Caco-2 (cell line): Measurements from ENCODE around the gene DHRS9. TPM values are rescaled to one million over a fixed set of nuclear protein-coding genes. Genes with fewer than 3 reads are reported as not detected.

Source experiments
- BruUV-seq: library from RNA; stranded (reverse); fragments of 400-500 nt; replicated peaks from 2 replicates; lab custom pipeline; 2021; lab: Mats Ljungman, UMichigan
- CTCF ChIA-PET: fragments of 300-600 bp; sonication (Branson Sonifier 250); formaldehyde crosslinking; loops from one replicate; lab custom pipeline; 2022; ENCODE audit warnings: antibody characterized with exemption; lab: Charles Lee
- POLR2A ChIA-PET: fragments of 300-600 bp; sonication (Branson Sonifier 250); formaldehyde crosslinking; loops from one replicate; lab custom pipeline; 2022; ENCODE audit warnings: antibody characterized with exemption; lab: Charles Lee
- DNase-seq, 2 experiments: peaks; one replicate each; pipeline versions ENCODE4 v3.0.0 to v3.0.0-alpha.2; 2020 to 2022
- H3K27me3 ChIP-seq: replicated peaks from 2 replicates; pipeline ENCODE4 v1.6.0; 2011; ENCODE audit warnings: low read length; ENCODE audit not compliant: control insufficient read depth, insufficient read depth
- H3K36me3 ChIP-seq: 2 replicates; pipeline ENCODE4 v1.5.1; 2011; ENCODE audit warnings: low read length; ENCODE audit not compliant: control insufficient read depth, insufficient read depth
- H3K4me1 ChIP-seq: fragments of 250-450 bp; sonication (Bioruptor Pico); 2 replicates; pipeline ENCODE4 v1.5.1; 2020; ENCODE audit warnings: mild to moderate bottlenecking
- H3K4me3 ChIP-seq: 2 replicates; pipeline ENCODE4 v1.5.1; 2011; ENCODE audit warnings: low read depth, mild to moderate bottlenecking, control low read depth, low read length
- H3K9me3 ChIP-seq: fragments of 250-450 bp; sonication (Bioruptor Pico); 2 replicates; pipeline ENCODE4 v1.5.1; 2020; ENCODE audit warnings: mild to moderate bottlenecking, moderate library complexity
- H3K27ac Mint-ChIP-seq: one replicate; pipeline ENCODE4 v1.8.0; 2022; ENCODE audit warnings: mixed read lengths; ENCODE audit not compliant: unreplicated experiment
- H3K27me3 Mint-ChIP-seq: one replicate; pipeline ENCODE4 v1.8.0; 2022; ENCODE audit warnings: mixed read lengths; ENCODE audit not compliant: insufficient read depth, unreplicated experiment
- H3K36me3 Mint-ChIP-seq: one replicate; pipeline ENCODE4 v1.8.0; 2022; ENCODE audit warnings: mild to moderate bottlenecking, mixed read lengths; ENCODE audit not compliant: insufficient read depth, unreplicated experiment
- H3K4me1 Mint-ChIP-seq: one replicate; pipeline ENCODE4 v1.8.0; 2022; ENCODE audit warnings: low read depth, mixed read lengths; ENCODE audit not compliant: unreplicated experiment
- H3K4me3 Mint-ChIP-seq: one replicate; pipeline ENCODE4 v1.8.0; 2022; ENCODE audit warnings: mild to moderate bottlenecking, moderate library complexity, mixed read lengths; ENCODE audit not compliant: unreplicated experiment
- H3K9me3 Mint-ChIP-seq: one replicate; pipeline ENCODE4 v1.8.0; 2022; ENCODE audit warnings: mixed read lengths; ENCODE audit not compliant: unreplicated experiment
- CTCF ChIP-seq, 2 experiments: fragments of 200-600 bp in 1 of 2; IDR thresholded peaks; 1 replicate in 1 of 2; 2 replicates in 1 of 2; pipeline versions ENCODE4 v1.5.1 to v1.8.0; 2011 to 2022; ENCODE audit warnings: antibody characterized with exemption in 1 of 2, control low read depth in 1 of 2, inconsistent platforms in 1 of 2, low read depth in 1 of 2, low read length in 1 of 2, mild to moderate bottlenecking in 1 of 2, moderate library complexity in 1 of 2; ENCODE audit not compliant: insufficient read depth in 1 of 2, severe bottlenecking in 1 of 2, unreplicated experiment in 1 of 2
- intact Hi-C: fragments of 100-400 bp; cut with micrococcal nuclease; formaldehyde crosslinking; loops from one replicate; pipeline ENCODE4 v1.10.0; 2022; ENCODE audit not compliant: unreplicated experiment
- total RNA-seq: library from RNA; stranded (reverse); gene quantifications from 2 replicates; pipeline ENCODE4 v1.2.3, GENCODE V29; 2022

Gene DHRS9
- total RNA-seq, 1 experiment from 2014 or later, result not detected

DNA sequence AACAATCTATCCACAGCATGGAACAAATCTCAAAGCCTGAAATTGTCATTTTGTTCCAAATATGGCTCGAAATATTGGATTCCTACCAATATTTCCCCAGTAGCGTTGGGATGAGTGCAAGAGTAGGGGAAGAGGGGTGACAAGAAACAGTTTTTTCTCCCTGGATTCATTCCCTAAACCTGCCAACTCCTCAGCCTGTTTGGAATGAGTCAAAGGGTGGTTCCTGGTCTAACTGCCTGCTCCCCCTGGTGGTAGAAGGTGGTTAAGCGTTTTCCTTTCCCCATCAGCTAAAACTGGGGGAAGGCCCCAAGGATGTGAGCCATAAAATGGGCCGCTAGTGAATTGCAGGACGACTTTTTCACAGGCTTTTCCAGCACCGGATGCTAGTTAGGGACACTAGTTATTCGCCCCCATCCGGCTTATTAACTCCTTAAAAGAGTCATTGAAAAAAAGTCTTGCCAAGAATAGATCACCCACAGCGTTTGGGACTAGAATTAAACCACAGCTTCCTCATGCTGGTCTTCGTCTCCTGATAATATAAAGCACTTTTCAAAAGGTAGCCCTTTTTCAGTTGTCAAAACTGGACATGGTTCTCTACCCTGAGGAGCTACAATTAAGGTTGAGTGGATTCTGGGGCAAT lies 72.5 kb downstream of the DHRS9 start:
- H3K9me3 Mint-ChIP-seq, result no peaks in the 10 kb centered on the region
- no peaks in the 10 kb centered on the region for H3K27me3 Mint-ChIP-seq
- Histone ChIP-seq H3K27me3 (no peaks in the 10 kb centered on the region), H3K9me3 (no peaks in the 10 kb centered on the region), H3K4me3 (no peak overlapping the region), H3K36me3 (peaks cover 1% of the 10 kb centered on the region), H3K4me1 (no peaks in the 10 kb centered on the region)
- no TSS peak for BruUV-seq
- POLR2A ChIA-PET, result no interaction called here
- peak; percentile 63 to 78 for DNase-seq
- H3K27ac Mint-ChIP-seq, result peak overlapping the region; percentile 50
- intact Hi-C loops, result loop anchor here (1.0 kb wide), 1 partner anchor 32 kb away; no protein-coding TSS in a partner anchor
- peak; percentile 72 to 86 for TF ChIP-seq CTCF (IDR thresholded peaks at IDR 0.05; ENCODE audit: insufficient read depth in 1 of 2, low read depth in 1 of 2, low read length in 1 of 2, severe bottlenecking in 1 of 2, unreplicated experiment in 1 of 2)
- CTCF ChIA-PET, result interaction anchor here (0.8 to 1.7 kb wide), 4 partner anchors 10 to 256 kb away, joined by 3 to 13 read pairs (median 5); no protein-coding TSS in a partner anchor
- H3K4me1 Mint-ChIP-seq, result no peaks in the 10 kb centered on the region
- H3K36me3 Mint-ChIP-seq, result peaks cover 26% of the 10 kb centered on the region
- H3K4me3 Mint-ChIP-seq, result no peak overlapping the region

- ChIA-PET CTCF (no interaction called here), POLR2A (no interaction called here)
- Mint-ChIP-seq H3K27me3 (no peaks in the 10 kb centered on the region), H3K36me3 (peaks cover 48% of the 10 kb centered on the region), H3K27ac (no peak overlapping the region), H3K4me1 (no peaks in the 10 kb centered on the region), H3K4me3 (no peak overlapping the region), H3K9me3 (no peaks in the 10 kb centered on the region)
- H3K27me3 ChIP-seq, result no peaks in the 10 kb centered on the region
- H3K4me1 ChIP-seq, result no peaks in the 10 kb centered on the region
- intact Hi-C loops, result no loop called here
- H3K36me3 ChIP-seq, result peaks cover 1% of the 10 kb centered on the region
- no peak for TF ChIP-seq CTCF (IDR thresholded peaks at IDR 0.05; ENCODE audit: insufficient read depth in 1 of 2, low read depth in 1 of 2, low read length in 1 of 2, severe bottlenecking in 1 of 2, unreplicated experiment in 1 of 2)
- H3K4me3 ChIP-seq, result no peak overlapping the region
- no TSS peak for BruUV-seq
- DNase-seq, result no peak
- no peaks in the 10 kb centered on the region for H3K9me3 ChIP-seq
Observed at GRCh38 chr2:169143998-169144397, 74.6 kb downstream of the DHRS9 start.

Other genes starting within 250 kb of the DHRS9 start
- 28.0 and 32.6 TPM in 2 replicates for gene SPC25, start 179.1 kb upstream of the DHRS9 start, total RNA-seq
- not detected in 2 replicates for gene G6PC2, start 168.3 kb upstream of the DHRS9 start, total RNA-seq
- not detected in 2 replicates for gene ABCB11, start 38.2 kb upstream of the DHRS9 start, total RNA-seq